Memory B cell (primary cell): ENCODE measurements around the gene SEPTIN3.

ENCODE experiments used
- ATAC-seq: fragments of 150-1000 bp; cut with Tn5 transposase; 2 replicates; pipeline ENCODE4 v1.10.0; 2021; ENCODE audit warnings: low read depth, mild to moderate bottlenecking, moderate library complexity
- DNase-seq, 2 donors: peaks; one replicate each; pipeline ENCODE4 v3.0.0; 2022; ENCODE audit warnings: low spot score in 2 of 2
- H3K27ac Mint-ChIP-seq: one replicate; pipeline ENCODE4 v1.8.0; 2022; ENCODE audit warnings: mild to moderate bottlenecking, moderate library complexity, mixed read lengths
- H3K27me3 Mint-ChIP-seq: one replicate; pipeline ENCODE4 v1.8.0; 2022; ENCODE audit warnings: mixed read lengths
- H3K36me3 Mint-ChIP-seq: one replicate; pipeline ENCODE4 v1.8.0; 2022; ENCODE audit warnings: mild to moderate bottlenecking, mixed read lengths
- H3K4me1 Mint-ChIP-seq: one replicate; pipeline ENCODE4 v1.8.0; 2022; ENCODE audit warnings: mixed read lengths
- H3K4me3 Mint-ChIP-seq: one replicate; pipeline ENCODE4 v1.8.0; 2022; ENCODE audit warnings: mild to moderate bottlenecking, moderate library complexity, mixed read lengths
- H3K9me3 Mint-ChIP-seq: one replicate; pipeline ENCODE4 v1.8.0; 2022; ENCODE audit warnings: mixed read lengths

SEPTIN3 gene

GRCh38 chr22:41969110-41969646 lies at the start of gene SEPTIN3:
TSS of gene SEPTIN3 (plus strand) at chr22:41969443. CDS start at chr22:41971493, 2,050 bp downstream.
- no peaks in the 10 kb centered on the region for H3K9me3 Mint-ChIP-seq
- no peak for ATAC-seq
- H3K27ac Mint-ChIP-seq, result no peak within 1 kb of the TSS
- H3K4me3 Mint-ChIP-seq, result no peak within 1 kb of the TSS
- DNase-seq, result no peak
- H3K36me3 Mint-ChIP-seq, result no peaks in the 10 kb centered on the region
- peaks cover 13% of the 10 kb centered on the region for H3K27me3 Mint-ChIP-seq
- H3K4me1 Mint-ChIP-seq, result peaks cover 3% of the 10 kb centered on the region

GRCh38 chr22:41920271-41920976 lies 48.8 kb upstream of the SEPTIN3 start:
- Mint-ChIP-seq H3K4me1 (peaks cover 52% of the 10 kb centered on the region), H3K9me3 (no peaks in the 10 kb centered on the region), H3K36me3 (peaks cover 13% of the 10 kb centered on the region), H3K27me3 (no peaks in the 10 kb centered on the region), H3K27ac (peak overlapping the region; percentile 100), H3K4me3 (peak overlapping the region; percentile 89)
- DNase-seq (peak; percentile 70 to 80), ATAC-seq (peak; percentile 10)

GRCh38 chr22:41922328-41922727 lies 46.9 kb upstream of the SEPTIN3 start:
- no peak for ATAC-seq
- Mint-ChIP-seq H3K27ac (peak overlapping the region; percentile 100), H3K4me3 (peak overlapping the region; percentile 78), H3K4me1 (peaks cover 44% of the 10 kb centered on the region), H3K36me3 (peaks cover 18% of the 10 kb centered on the region), H3K27me3 (no peaks in the 10 kb centered on the region), H3K9me3 (no peaks in the 10 kb centered on the region)
- DNase-seq, result peak; percentile 45 to 55

- H3K9me3 Mint-ChIP-seq, result no peaks in the 10 kb centered on the region
- H3K4me3 Mint-ChIP-seq, result peak overlapping the region; percentile 73
- DNase-seq (peak; percentile 39 to 49), ATAC-seq (no peak)
- H3K36me3 Mint-ChIP-seq, result peaks cover 18% of the 10 kb centered on the region
- H3K4me1 Mint-ChIP-seq, result peaks cover 43% of the 10 kb centered on the region
- H3K27me3 Mint-ChIP-seq, result no peaks in the 10 kb centered on the region
- peak overlapping the region; percentile 100 for H3K27ac Mint-ChIP-seq
These were observed 46.2 kb upstream of the SEPTIN3 start for GRCh38 chr22:41922940-41923594.

GRCh38 chr22:41923595-41924276 lies 45.5 kb upstream of the SEPTIN3 start:
- no peak for ATAC-seq
- Mint-ChIP-seq H3K36me3 (peaks cover 18% of the 10 kb centered on the region), H3K4me1 (peaks cover 46% of the 10 kb centered on the region), H3K4me3 (peak overlapping the region; percentile 100), H3K9me3 (no peaks in the 10 kb centered on the region), H3K27me3 (no peaks in the 10 kb centered on the region), H3K27ac (peak overlapping the region; percentile 100)
- DNase-seq, result peak in 1 of 2 donors; percentile 39

GRCh38 chr22:41925783-41926460 lies 43.3 kb upstream of the SEPTIN3 start:
- Mint-ChIP-seq H3K4me3 (peak overlapping the region; percentile 100), H3K27ac (peak overlapping the region; percentile 100), H3K9me3 (no peaks in the 10 kb centered on the region), H3K36me3 (peaks cover 18% of the 10 kb centered on the region), H3K27me3 (no peaks in the 10 kb centered on the region), H3K4me1 (peaks cover 47% of the 10 kb centered on the region)
- ATAC-seq, result peak; percentile 41
- DNase-seq, result peak; percentile 91

GRCh38 chr22:41927813-41928212 lies 41.4 kb upstream of the SEPTIN3 start:
- H3K4me3 Mint-ChIP-seq, result peak overlapping the region; percentile 71
- no peaks in the 10 kb centered on the region for H3K9me3 Mint-ChIP-seq
- DNase-seq, result no peak
- no peaks in the 10 kb centered on the region for H3K27me3 Mint-ChIP-seq
- H3K36me3 Mint-ChIP-seq, result peaks cover 14% of the 10 kb centered on the region
- peaks cover 49% of the 10 kb centered on the region for H3K4me1 Mint-ChIP-seq
- peak overlapping the region; percentile 98 for H3K27ac Mint-ChIP-seq
- no peak for ATAC-seq

- Mint-ChIP-seq H3K4me3 (peak overlapping the region; percentile 72), H3K27me3 (no peaks in the 10 kb centered on the region), H3K27ac (peak overlapping the region; percentile 98), H3K9me3 (no peaks in the 10 kb centered on the region), H3K4me1 (peaks cover 49% of the 10 kb centered on the region), H3K36me3 (peaks cover 8% of the 10 kb centered on the region)
- peak in 1 of 2 donors; percentile 38 for DNase-seq
- ATAC-seq, result no peak
These were observed 40.4 kb upstream of the SEPTIN3 start for GRCh38 chr22:41928593-41929417.

GRCh38 chr22:41929418-41929810 lies 39.8 kb upstream of the SEPTIN3 start:
- ATAC-seq, result no peak
- Mint-ChIP-seq H3K27ac (peak overlapping the region; percentile 98), H3K36me3 (peaks cover 8% of the 10 kb centered on the region), H3K4me3 (peak overlapping the region; percentile 72), H3K27me3 (no peaks in the 10 kb centered on the region), H3K4me1 (peaks cover 53% of the 10 kb centered on the region), H3K9me3 (no peaks in the 10 kb centered on the region)
- DNase-seq, result no peak

GRCh38 chr22:41931701-41932269 lies 37.5 kb upstream of the SEPTIN3 start:
- H3K27ac Mint-ChIP-seq, result peak overlapping the region; percentile 100
- H3K4me1 Mint-ChIP-seq, result peaks cover 67% of the 10 kb centered on the region

GRCh38 chr22:41932353-41932752 lies 36.9 kb upstream of the SEPTIN3 start:
- DNase-seq (no peak), ATAC-seq (no peak)
- Mint-ChIP-seq H3K4me3 (no peak overlapping the region), H3K36me3 (no peaks in the 10 kb centered on the region), H3K27me3 (no peaks in the 10 kb centered on the region), H3K4me1 (peaks cover 69% of the 10 kb centered on the region), H3K9me3 (no peaks in the 10 kb centered on the region), H3K27ac (peak overlapping the region; percentile 100)

More at GRCh38 chr22:41931701-41932269, 37.5 kb upstream of the SEPTIN3 start:
- peak overlapping the region; percentile 46 for H3K4me3 Mint-ChIP-seq
- ATAC-seq (peak; percentile 18), DNase-seq (peak; percentile 65 to 71)
- H3K36me3 Mint-ChIP-seq, result no peaks in the 10 kb centered on the region
- no peaks in the 10 kb centered on the region for H3K27me3 Mint-ChIP-seq
- H3K9me3 Mint-ChIP-seq, result no peaks in the 10 kb centered on the region

- Mint-ChIP-seq H3K4me3 (peak overlapping the region; percentile 37), H3K9me3 (no peaks in the 10 kb centered on the region), H3K27ac (peak overlapping the region; percentile 100), H3K4me1 (peaks cover 64% of the 10 kb centered on the region), H3K27me3 (no peaks in the 10 kb centered on the region), H3K36me3 (no peaks in the 10 kb centered on the region)
- ATAC-seq (peak; percentile 1), DNase-seq (peak; percentile 31 to 44)
These were observed 35.6 kb upstream of the SEPTIN3 start for GRCh38 chr22:41933411-41934177.
